22Rv1 (cell line): ENCODE results near the gene SMAD3.

Experiments
- H3K27ac ChIP-seq: fragments of 450-650 bp; 2 replicates; pipeline ENCODE4 v1.5.1; 2017
- ZFX ChIP-seq: fragments of 450-650 bp; IDR thresholded peaks from 2 replicates; pipeline ENCODE4 v1.6.1; 2017; ENCODE audit warnings: antibody characterized with exemption, borderline replicate concordance
- TF ChIP-seq, protein P1 (sequence below): fragments of 450-650 bp; IDR thresholded peaks from 2 replicates; pipeline ENCODE4 v1.5.1; 2017; ENCODE audit warnings: mild to moderate bottlenecking

Gene SMAD3

GRCh38 chr15:67143646-67144045 is 78.2 kb downstream of the SMAD3 start:
- TF ChIP-seq ZFX = no peak
- TF ChIP-seq, protein P1, sequence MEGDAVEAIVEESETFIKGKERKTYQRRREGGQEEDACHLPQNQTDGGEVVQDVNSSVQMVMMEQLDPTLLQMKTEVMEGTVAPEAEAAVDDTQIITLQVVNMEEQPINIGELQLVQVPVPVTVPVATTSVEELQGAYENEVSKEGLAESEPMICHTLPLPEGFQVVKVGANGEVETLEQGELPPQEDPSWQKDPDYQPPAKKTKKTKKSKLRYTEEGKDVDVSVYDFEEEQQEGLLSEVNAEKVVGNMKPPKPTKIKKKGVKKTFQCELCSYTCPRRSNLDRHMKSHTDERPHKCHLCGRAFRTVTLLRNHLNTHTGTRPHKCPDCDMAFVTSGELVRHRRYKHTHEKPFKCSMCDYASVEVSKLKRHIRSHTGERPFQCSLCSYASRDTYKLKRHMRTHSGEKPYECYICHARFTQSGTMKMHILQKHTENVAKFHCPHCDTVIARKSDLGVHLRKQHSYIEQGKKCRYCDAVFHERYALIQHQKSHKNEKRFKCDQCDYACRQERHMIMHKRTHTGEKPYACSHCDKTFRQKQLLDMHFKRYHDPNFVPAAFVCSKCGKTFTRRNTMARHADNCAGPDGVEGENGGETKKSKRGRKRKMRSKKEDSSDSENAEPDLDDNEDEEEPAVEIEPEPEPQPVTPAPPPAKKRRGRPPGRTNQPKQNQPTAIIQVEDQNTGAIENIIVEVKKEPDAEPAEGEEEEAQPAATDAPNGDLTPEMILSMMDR = no peak
- H3K27ac ChIP-seq = no peak overlapping the region

- no peak for TF ChIP-seq ZFX
- TF ChIP-seq, protein P1 = no peak
- no peak overlapping the region for H3K27ac ChIP-seq
These were observed 79.4 kb downstream of the SMAD3 start for GRCh38 chr15:67144609-67145311.

- TF ChIP-seq ZFX = no peak
- TF ChIP-seq, protein P1 = no peak
- no peak overlapping the region for H3K27ac ChIP-seq
These were observed 79.9 kb downstream of the SMAD3 start for GRCh38 chr15:67145312-67145610.

- TF ChIP-seq ZFX = no peak
- TF ChIP-seq, protein P1 = no peak
- no peak overlapping the region for H3K27ac ChIP-seq
These were observed 80.3 kb downstream of the SMAD3 start for GRCh38 chr15:67145710-67146109.

GRCh38 chr15:67146234-67146633 is 80.8 kb downstream of the SMAD3 start:
- TF ChIP-seq, protein P1 = no peak
- TF ChIP-seq ZFX = no peak
- H3K27ac ChIP-seq = peak overlapping the region; percentile 66; the same call in 1 of the 2 replicates

DNA sequence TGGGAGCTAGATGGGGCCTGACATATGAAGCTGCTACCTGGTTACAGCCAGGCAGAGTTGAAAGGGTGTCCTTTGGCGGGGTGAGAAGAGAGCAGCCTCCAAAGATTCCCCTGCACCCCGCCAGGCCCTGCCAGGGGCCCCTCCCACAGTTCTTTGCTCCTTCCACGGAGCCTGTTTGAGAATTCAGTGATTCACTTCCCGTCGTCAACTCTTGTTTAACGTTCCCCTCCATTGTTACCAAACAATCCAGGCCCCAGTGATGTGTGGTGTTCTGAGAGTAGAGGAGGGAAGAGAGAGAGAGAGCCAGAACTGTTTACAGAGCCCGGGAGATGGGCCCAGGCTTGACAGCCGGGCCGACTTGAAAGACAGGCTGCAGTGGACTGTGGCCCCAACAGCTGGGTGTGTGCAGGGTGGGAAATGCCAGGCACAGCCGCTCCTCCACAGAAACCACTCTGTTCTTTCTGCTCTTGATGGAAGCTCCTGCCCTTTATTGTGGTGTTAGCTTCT is 81.5 kb downstream of the SMAD3 start:
- TF ChIP-seq, protein P1 = no peak
- TF ChIP-seq ZFX = no peak
- peak overlapping the region; percentile 66; the same call in 1 of the 2 replicates for H3K27ac ChIP-seq

- peak overlapping the region; percentile 66 for H3K27ac ChIP-seq
- no peak for TF ChIP-seq ZFX
- TF ChIP-seq, protein P1 = no peak
These were observed 82.1 kb downstream of the SMAD3 start for GRCh38 chr15:67147396-67147949.
